Stimulated activated CD8-positive, alpha-beta memory T cell treated with anti-CD3 and anti-CD28 coated beads, Interleukin-12 subunit alpha, Interleukin-12 subunit beta, amount 100 ng/mL, for 1 hour (primary cell): Measurements from ENCODE around the gene HCRTR1.
A peak's percentile ranks its signal among the peaks of the same experiment; 100 is the strongest.

Experiments
- DNase-seq: peaks from one replicate; pipeline ENCODE4 v3.0.0-alpha.2; 2020; ENCODE audit warnings: low read depth

HCRTR1 gene

GRCh38 chr1:31626223-31627207 is 9.0 kb downstream of the HCRTR1 start:
- DNase-seq = no peak

- no peak for DNase-seq
These were observed 9.9 kb downstream of the HCRTR1 start for GRCh38 chr1:31627301-31627929.

DNA sequence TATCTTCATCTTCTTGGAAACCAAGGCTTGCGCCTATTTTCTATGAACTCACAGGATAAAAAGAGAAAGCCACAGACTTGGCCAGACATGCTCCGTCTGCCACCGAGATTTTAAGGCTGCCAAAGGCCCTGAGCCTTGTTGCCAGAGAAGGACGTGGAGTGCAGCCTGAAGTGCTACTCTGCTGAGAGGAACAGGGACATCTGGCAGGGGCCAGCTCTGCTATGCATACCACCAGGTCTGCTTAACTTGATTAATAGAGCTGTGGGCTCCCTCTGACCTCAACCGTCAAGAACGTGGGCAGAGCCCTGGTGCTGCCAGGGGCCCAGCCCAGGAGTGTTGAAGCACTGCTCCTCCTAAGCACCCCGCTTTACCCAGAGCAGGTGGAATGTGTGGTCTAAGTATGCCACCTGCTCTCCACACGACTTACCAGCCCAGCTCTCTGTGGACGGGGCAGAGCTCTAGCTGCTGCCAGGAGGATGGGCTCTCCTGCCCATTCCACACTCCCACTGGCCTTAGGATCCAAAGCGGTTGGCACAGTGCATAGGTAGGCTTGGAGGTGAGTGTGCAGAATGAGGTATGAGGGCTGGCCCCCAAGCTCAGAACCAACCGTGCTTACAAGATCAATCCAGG is 10.6 kb downstream of the HCRTR1 start:
- no peak for DNase-seq

DNA sequence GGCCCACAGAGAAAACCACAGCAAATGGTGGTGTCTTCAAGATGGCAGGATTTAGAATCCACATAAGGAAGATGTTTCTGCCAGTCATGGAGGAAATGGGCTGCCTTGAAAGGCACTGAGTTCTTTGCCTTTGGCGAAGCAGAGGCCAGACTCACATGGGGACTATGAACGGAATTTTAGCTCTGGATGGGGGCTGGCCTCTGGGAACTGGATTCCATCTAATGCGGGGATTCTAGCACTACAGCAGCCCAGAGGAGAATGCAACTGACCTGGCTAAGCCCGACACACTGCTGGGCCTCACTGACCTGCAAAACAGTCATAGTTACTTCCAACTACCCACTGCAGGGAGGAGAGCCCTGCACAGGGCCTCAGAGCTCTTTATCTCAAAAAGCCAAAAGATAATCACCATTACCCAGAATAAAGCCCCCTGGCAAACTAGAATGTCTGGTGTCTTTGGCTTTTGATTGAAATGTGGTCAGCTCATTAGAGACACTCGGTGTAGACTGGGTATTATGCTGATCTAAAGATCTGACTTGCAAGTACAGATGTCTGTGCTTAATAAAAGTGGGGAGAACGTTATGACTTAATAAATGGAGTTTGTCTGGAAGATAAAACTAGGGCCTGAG is 11.6 kb downstream of the HCRTR1 start:
- DNase-seq = no peak

GRCh38 chr1:31632649-31633048 is 15.2 kb downstream of the HCRTR1 start:
- DNase-seq = no peak

GRCh38 chr1:31633117-31633516 is 15.6 kb downstream of the HCRTR1 start:
- no peak for DNase-seq

GRCh38 chr1:31637915-31638673 is 20.6 kb downstream of the HCRTR1 start:
- DNase-seq = no peak

GRCh38 chr1:31639543-31639942 is 22.1 kb downstream of the HCRTR1 start:
- no peak for DNase-seq

GRCh38 chr1:31640179-31640578 is 22.7 kb downstream of the HCRTR1 start:
- no peak for DNase-seq

DNA sequence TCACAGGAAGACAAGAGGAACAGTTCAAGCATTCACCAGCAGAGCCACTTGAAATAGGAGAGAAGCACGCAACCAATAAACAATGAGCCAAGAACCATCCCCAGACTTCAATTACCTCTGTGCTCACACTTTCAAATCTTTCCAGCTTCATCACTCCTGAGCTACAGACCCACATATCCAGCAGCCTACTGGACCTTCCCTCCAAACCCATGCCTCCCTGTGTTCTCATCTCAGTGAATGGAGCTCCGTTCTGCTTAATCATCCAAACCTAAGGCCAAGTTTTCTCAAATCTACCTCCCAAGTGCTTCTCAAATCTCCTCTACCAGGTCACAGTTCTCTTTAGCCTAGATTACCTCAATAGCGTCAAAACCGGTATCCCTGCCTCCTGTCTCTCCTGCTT is 23.5 kb downstream of the HCRTR1 start:
- DNase-seq = no peak

DNA sequence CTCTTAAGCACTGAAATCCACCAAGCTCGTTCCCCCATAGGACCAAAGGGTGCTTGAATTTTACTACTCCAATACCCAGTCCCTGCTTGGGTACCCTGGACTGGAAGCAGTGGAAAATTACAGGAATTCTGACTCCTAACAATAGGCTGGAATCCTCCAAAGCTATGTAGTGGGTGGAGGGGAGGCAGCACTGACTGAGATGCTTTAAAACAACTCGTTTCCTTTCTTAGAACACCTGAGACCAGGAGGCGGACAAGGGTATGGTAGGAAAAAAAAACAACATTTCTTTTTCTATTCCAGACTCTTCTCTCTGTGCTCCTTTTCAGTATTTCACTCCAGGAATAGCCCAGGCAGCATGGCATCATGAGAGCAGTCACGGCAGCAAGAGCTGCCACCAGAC is 24.9 kb downstream of the HCRTR1 start:
- no peak for DNase-seq

DNA sequence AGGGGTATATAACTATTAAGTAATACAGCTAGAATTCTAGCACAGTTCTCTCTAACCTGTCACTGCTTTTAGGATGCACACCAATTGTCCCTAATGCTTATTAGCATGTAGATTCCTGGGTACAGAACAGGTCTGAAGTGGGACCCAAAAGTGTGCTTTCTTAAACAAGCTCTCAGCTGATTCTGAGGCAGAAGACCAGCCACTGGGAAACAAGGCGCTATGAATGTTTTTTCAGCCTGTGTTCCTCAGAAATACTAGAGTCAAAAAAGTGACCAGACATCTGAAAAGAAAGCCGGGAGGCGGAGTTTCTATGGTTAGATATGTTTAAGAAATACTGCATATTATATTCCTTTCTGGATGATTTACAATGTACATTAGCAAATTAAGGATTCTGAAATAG is 25.4 kb downstream of the HCRTR1 start:
- DNase-seq = no peak

- DNase-seq = no peak
These were observed 26.6 kb downstream of the HCRTR1 start for GRCh38 chr1:31643976-31644559.

DNA sequence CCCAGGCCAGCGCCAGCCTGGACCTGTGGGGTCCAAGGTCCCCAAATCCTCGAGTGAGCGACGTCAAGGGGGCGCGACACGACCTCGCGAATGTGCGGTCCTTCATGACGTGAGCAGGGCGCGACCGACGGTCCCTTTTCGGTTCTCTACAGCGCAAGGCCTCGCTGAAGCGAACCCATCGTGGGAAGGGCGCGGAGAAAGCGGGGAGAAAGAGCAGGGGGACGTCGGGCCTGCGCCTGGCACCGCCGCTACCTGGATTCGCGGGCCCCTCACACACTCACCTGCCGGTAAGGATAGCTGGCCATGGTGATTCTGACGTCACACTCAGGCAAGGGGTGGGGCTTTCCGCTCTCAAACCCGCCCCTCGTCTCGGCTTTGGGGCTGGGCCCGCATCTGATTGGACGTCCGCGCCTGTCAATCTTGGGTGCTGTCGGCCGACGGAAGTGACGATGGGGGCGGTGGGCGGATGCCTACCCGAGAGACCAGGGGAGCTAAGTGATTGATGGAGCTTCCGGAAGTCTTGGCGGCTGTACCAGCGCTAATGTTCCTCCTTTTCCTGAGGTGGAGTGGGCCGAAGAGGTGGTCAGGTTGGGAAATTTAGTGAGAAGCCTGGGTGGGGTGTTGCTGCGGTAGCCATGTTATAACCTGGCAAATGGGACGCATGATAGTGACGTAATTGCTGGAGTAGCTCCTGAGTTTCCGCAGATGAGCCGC is 27.2 kb downstream of the HCRTR1 start, which contains the start of gene PEF1:
Gene PEF1 (minus strand): TSS at position 317 of the 714 bp plus-strand sequence. CDS start 12 bp downstream, at position 305.
- DNase-seq = peak; percentile 99

- no peak for DNase-seq
These were observed 27.7 kb downstream of the HCRTR1 start for GRCh38 chr1:31645274-31645568.

DNA sequence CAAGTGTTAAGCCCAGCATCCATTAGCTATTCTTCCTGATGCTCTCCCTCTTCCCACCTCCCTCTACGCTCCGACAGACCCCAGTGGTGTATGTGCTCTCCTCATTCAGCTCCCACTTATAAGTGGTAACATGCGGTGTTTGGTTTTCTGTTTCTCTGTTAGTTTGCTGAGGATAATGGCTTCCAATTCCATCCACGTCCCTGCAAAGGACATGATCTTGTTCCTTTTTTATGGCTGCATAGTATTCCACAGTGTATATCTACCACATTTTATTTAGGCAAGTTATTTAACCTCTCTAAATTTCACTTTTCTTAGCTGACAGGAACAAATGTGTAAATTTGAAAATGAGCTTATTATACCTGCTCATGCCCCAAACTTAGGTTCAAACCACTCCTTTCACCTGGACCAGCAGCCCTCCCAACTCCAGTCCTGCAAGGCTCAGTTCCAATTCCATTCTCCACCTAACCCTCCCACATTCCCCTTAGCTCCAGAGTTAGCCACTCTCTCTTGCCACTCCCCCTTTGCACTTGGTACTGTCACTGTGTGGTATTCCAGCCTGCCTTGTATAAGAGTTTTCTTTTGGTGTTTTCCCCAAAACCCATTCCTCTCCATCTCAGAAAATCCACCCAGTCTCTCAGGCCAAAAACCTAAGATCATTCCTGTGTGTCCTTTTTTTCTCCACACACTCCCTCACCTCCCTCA is 28.9 kb downstream of the HCRTR1 start:
- no peak for DNase-seq

GRCh38 chr1:31647106-31647505 is 29.6 kb downstream of the HCRTR1 start:
- no peak for DNase-seq

- DNase-seq = no peak
These were observed 30.7 kb downstream of the HCRTR1 start for GRCh38 chr1:31648190-31648589.

- DNase-seq = no peak
These were observed 31.3 kb downstream of the HCRTR1 start for GRCh38 chr1:31648641-31649357.
